ENCODE data around the gene MSH4. TPM values are rescaled to one million over a fixed set of nuclear protein-coding genes. Genes with fewer than 3 reads are reported as not detected.
"Not testable (repeated sequence)": the region's sequence is repeated elsewhere in the genome, so short reads cannot be mapped to it uniquely, and the experiment has no call there.

MSH4 gene
- polyA plus RNA-seq, 1 donor: 0.60 TPM

GRCh38 chr1:75795703-75796193 is 934 bp upstream of the MSH4 start:
- no peak for DNase-seq

GRCh38 chr1:75797273-75797588 is 549 bp downstream of the MSH4 start:
- no peak for DNase-seq

- DNase-seq: no peak
Measured at GRCh38 chr1:75797606-75798216, 1.0 kb downstream of the MSH4 start.

GRCh38 chr1:75801480-75801879 is 4.8 kb downstream of the MSH4 start:
- not testable (repeated sequence) for DNase-seq

- no peak for DNase-seq
Measured at GRCh38 chr1:75808921-75809320, 12.2 kb downstream of the MSH4 start.

- DNase-seq: not testable (repeated sequence)
Measured at GRCh38 chr1:75810113-75810512, 13.4 kb downstream of the MSH4 start.

GRCh38 chr1:75811211-75811981 is 14.7 kb downstream of the MSH4 start:
- DNase-seq: no peak

- DNase-seq: no peak
Measured at GRCh38 chr1:75812065-75812464, 15.4 kb downstream of the MSH4 start.

GRCh38 chr1:75823596-75823995 is 26.9 kb downstream of the MSH4 start:
- DNase-seq: not testable (repeated sequence)

- DNase-seq: no peak
Measured at GRCh38 chr1:75836528-75837100, 39.9 kb downstream of the MSH4 start.

GRCh38 chr1:75838079-75838478 is 41.4 kb downstream of the MSH4 start:
- DNase-seq: no peak

- DNase-seq: no peak
Measured at GRCh38 chr1:75841421-75841820, 44.7 kb downstream of the MSH4 start.

GRCh38 chr1:75845576-75845975 is 48.9 kb downstream of the MSH4 start:
- no peak for DNase-seq

GRCh38 chr1:75855010-75855409 is 58.3 kb downstream of the MSH4 start:
- no peak for DNase-seq

- DNase-seq: no peak
Measured at GRCh38 chr1:75855734-75856133, 59.1 kb downstream of the MSH4 start.

- DNase-seq: no peak
Measured at GRCh38 chr1:75861831-75862230, 65.1 kb downstream of the MSH4 start.

GRCh38 chr1:75870951-75871350 is 74.3 kb downstream of the MSH4 start:
- no peak for DNase-seq

- DNase-seq: no peak
Measured at GRCh38 chr1:75879985-75880384, 83.3 kb downstream of the MSH4 start.

GRCh38 chr1:75884437-75884836 is 87.8 kb downstream of the MSH4 start:
- DNase-seq: no peak

GRCh38 chr1:75901371-75901770 is 104.7 kb downstream of the MSH4 start:
- DNase-seq: no peak

GRCh38 chr1:75908717-75909152 is 112.1 kb downstream of the MSH4 start:
- peak; percentile 26 for DNase-seq

- no peak for DNase-seq
Measured at GRCh38 chr1:75916834-75917233, 120.2 kb downstream of the MSH4 start.

GRCh38 chr1:75922698-75923097 is 126.0 kb downstream of the MSH4 start:
- no peak for DNase-seq

Data from left kidney (tissue), 2 donors.